Hematopoietic multipotent progenitor cell treated with erythropoietin and hydrocortisone succinate and interleukin-3 and kit ligand, for 6 days (in vitro differentiated cells): ENCODE measurements around the gene RASAL1.

Source experiments
- DNase-seq: peaks from one replicate; pipeline ENCODE4 v3.0.0-alpha.2; 2015

RASAL1 gene

GRCh38 chr12:113093409-113094101 lies 42.0 kb downstream of the RASAL1 start:
- no peak for DNase-seq

GRCh38 chr12:113092607-113093408 lies 42.8 kb downstream of the RASAL1 start:
- peak; percentile 68 for DNase-seq

- no peak for DNase-seq
These were observed 44.1 kb downstream of the RASAL1 start for GRCh38 chr12:113091506-113091905.

- no peak for DNase-seq
These were observed 44.8 kb downstream of the RASAL1 start for GRCh38 chr12:113090740-113091139.

- DNase-seq, result no peak
These were observed 45.7 kb downstream of the RASAL1 start for GRCh38 chr12:113089839-113090238.

- DNase-seq, result no peak
These were observed 46.4 kb downstream of the RASAL1 start for GRCh38 chr12:113088971-113089756.

GRCh38 chr12:113088037-113088436 lies 47.5 kb downstream of the RASAL1 start:
- DNase-seq, result no peak

GRCh38 chr12:113087193-113087592 lies 48.4 kb downstream of the RASAL1 start:
- DNase-seq, result no peak

- DNase-seq, result no peak
These were observed 49.1 kb downstream of the RASAL1 start for GRCh38 chr12:113086249-113087164.

- DNase-seq, result no peak
These were observed 51.6 kb downstream of the RASAL1 start for GRCh38 chr12:113083863-113084435.

GRCh38 chr12:113082486-113083148 lies 52.9 kb downstream of the RASAL1 start:
- DNase-seq, result no peak

- no peak for DNase-seq
These were observed 53.7 kb downstream of the RASAL1 start for GRCh38 chr12:113081873-113082272.

GRCh38 chr12:113077859-113078255 lies 57.7 kb downstream of the RASAL1 start:
- DNase-seq, result no peak

- no peak for DNase-seq
These were observed 58.3 kb downstream of the RASAL1 start for GRCh38 chr12:113077057-113077858.

GRCh38 chr12:113075137-113075683 lies 60.4 kb downstream of the RASAL1 start:
- no peak for DNase-seq

- DNase-seq, result no peak
These were observed 62.0 kb downstream of the RASAL1 start for GRCh38 chr12:113073586-113073985.

GRCh38 chr12:113072136-113072535 lies 63.4 kb downstream of the RASAL1 start:
- DNase-seq, result no peak

GRCh38 chr12:113071135-113072112 lies 64.1 kb downstream of the RASAL1 start:
- no peak for DNase-seq
